PC-9 (cell line): ENCODE measurements around the gene MOCOS.

Experiments used
- EZH2 ChIP-seq: fragments of 200-600 bp; sonication (generic); IDR thresholded peaks from 2 replicates; pipeline ENCODE4 v1.8.0; 2017; ENCODE audit warnings: antibody characterized with exemption, low read depth
- TF ChIP-seq, protein P1 (sequence below): fragments of 200-600 bp; sonication (generic); conservative IDR thresholded peaks from 2 replicates; pipeline ENCODE4 v1.6.1; 2017; ENCODE audit warnings: mixed run types, antibody characterized with exemption, mild to moderate bottlenecking, moderate library complexity

DNA sequence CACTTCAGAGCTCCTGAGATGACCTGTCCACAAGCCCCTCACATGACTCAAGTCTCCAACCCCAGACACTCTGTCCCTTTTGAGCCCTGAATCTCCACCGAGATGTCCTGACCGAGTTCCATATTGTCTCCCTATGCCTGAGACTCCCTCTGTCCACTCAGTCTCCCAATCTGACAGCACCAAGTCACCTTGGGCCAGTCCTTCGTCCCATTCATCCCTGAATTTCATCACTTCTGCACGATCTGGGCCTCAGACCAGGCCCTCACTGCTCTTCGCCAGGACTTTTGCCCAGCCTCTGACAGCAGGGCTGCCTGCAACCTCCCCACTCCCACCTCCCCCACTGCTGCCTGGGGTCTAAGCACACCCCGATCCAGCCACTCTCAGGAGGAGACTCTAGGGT lies 4.3 kb upstream of the MOCOS start:
- TF ChIP-seq, protein P1, sequence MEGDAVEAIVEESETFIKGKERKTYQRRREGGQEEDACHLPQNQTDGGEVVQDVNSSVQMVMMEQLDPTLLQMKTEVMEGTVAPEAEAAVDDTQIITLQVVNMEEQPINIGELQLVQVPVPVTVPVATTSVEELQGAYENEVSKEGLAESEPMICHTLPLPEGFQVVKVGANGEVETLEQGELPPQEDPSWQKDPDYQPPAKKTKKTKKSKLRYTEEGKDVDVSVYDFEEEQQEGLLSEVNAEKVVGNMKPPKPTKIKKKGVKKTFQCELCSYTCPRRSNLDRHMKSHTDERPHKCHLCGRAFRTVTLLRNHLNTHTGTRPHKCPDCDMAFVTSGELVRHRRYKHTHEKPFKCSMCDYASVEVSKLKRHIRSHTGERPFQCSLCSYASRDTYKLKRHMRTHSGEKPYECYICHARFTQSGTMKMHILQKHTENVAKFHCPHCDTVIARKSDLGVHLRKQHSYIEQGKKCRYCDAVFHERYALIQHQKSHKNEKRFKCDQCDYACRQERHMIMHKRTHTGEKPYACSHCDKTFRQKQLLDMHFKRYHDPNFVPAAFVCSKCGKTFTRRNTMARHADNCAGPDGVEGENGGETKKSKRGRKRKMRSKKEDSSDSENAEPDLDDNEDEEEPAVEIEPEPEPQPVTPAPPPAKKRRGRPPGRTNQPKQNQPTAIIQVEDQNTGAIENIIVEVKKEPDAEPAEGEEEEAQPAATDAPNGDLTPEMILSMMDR = no peak
- no peak for TF ChIP-seq EZH2
